Vagina (tissue), 2 donors: ENCODE results near the gene SDCBP2.

Experiments used
- POLR2A ChIP-seq, 2 donors: fragments of 450-650 bp; IDR thresholded peaks; one replicate each; pipeline ENCODE4 v1.6.1; 2017; ENCODE audit warnings: antibody characterized with exemption in 2 of 2, mild to moderate bottlenecking in 2 of 2, moderate library complexity in 2 of 2
- POLR2AphosphoS5 ChIP-seq, 2 donors: sonication (generic); formaldehyde crosslinking; IDR thresholded peaks; one replicate each; pipeline ENCODE4 v1.9.0; 2017; ENCODE audit warnings: antibody characterized with exemption in 2 of 2, mild to moderate bottlenecking in 2 of 2, low read depth in 1 of 2; ENCODE audit not compliant: insufficient read depth in 1 of 2
- TF ChIP-seq, protein P1 (sequence below), 3 experiments: fragments of 450-650 bp in 2 of 3; fragments of 200-600 bp in 1 of 3; sonication (generic) in 1 of 3; IDR thresholded peaks; one replicate each; pipeline ENCODE4 v1.5.1; 2017 to 2019; ENCODE audit warnings: antibody characterized with exemption in 3 of 3, mild to moderate bottlenecking in 2 of 3, moderate library complexity in 2 of 3

DNA sequence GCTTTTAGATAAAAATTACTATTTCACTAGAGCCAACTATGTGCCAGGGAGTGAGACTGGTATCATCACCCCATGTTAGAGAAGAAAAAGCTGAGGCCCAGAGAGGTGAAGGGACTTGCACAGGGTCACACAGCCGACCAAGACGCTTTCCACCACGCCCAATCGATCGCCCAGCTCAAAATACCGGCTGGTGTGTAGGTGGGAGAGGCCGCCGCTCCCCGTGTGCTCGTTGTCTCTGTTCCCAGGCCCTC, 63.1 kb downstream of the SDCBP2 start:
- TF ChIP-seq, protein P1, sequence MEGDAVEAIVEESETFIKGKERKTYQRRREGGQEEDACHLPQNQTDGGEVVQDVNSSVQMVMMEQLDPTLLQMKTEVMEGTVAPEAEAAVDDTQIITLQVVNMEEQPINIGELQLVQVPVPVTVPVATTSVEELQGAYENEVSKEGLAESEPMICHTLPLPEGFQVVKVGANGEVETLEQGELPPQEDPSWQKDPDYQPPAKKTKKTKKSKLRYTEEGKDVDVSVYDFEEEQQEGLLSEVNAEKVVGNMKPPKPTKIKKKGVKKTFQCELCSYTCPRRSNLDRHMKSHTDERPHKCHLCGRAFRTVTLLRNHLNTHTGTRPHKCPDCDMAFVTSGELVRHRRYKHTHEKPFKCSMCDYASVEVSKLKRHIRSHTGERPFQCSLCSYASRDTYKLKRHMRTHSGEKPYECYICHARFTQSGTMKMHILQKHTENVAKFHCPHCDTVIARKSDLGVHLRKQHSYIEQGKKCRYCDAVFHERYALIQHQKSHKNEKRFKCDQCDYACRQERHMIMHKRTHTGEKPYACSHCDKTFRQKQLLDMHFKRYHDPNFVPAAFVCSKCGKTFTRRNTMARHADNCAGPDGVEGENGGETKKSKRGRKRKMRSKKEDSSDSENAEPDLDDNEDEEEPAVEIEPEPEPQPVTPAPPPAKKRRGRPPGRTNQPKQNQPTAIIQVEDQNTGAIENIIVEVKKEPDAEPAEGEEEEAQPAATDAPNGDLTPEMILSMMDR (IDR thresholded peaks at IDR 0.05): no peak
- no peak for TF ChIP-seq POLR2A (IDR thresholded peaks at IDR 0.05)
- no peak for TF ChIP-seq POLR2AphosphoS5 (IDR thresholded peaks at IDR 0.05; ENCODE audit: insufficient read depth in 1 of 2, low read depth in 1 of 2)
